HUDEP-2 (cell line): ENCODE measurements around the gene ABHD16A.

Experiments
- DNase-seq, 76 experiments: peaks; one replicate each; lab custom pipeline; 2025; ENCODE audit not compliant: unreplicated experiment in 76 of 76; lab: John Stamatoyannopoulos, UW

Gene ABHD16A

DNA sequence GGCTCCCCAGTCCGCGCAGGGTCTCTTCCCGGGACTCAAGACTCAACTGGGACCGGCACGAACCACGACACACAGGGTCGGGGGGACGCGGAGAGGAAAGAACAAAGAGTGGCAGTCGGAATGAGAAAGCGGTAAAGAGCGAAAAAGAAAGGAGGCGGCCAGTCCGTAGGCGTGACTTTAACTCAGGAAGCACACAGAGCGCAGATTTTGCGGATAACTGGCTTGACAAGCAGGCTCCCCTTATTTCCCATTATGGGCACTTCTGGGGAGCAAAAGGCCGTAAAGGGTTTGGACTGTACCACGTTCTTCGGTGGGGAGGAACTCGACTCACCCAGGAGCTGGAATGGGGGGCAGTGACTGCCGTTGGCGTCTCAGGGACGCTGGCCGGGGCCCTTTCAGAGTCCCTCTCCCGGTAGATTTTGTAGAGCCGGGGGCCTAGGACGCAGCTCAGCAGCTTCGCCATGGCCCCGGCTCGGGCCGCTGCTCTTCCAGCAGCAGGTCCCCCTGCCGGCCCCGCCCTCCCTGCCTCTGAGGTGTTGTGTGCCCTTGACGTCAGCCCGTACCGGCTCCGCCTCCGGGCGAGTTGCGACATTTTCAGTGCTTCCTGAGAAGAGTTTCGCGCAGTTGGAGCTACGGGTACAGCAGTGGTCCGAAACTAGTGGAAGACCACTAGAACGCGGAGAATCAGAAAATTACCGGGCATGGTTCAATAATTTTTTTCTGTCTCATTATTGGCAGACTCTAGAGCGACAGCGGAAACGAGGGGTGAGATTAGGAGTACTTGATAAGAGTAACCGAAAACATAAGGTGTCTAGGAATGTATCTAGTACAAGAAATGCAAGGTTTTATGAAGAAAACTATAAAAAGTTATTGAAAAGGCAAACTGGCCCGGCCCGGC, at the start of gene ABHD16A:
TSS of gene ABHD16A (minus strand) at position 506 of the 898 bp plus-strand sequence. CDS start at position 463, 43 bp downstream.
- peak in 75 of 76 experiments; percentile 89 to 100 (median 99) for DNase-seq

- no peak for DNase-seq
These were observed 49.7 kb upstream of the ABHD16A start for GRCh38 chr6:31752739-31753319.

- no peak for DNase-seq
These were observed 47.4 kb upstream of the ABHD16A start for GRCh38 chr6:31750411-31751022.

GRCh38 chr6:31749301-31750036, 46.3 kb upstream of the ABHD16A start:
- no peak for DNase-seq

GRCh38 chr6:31744422-31744821, 41.3 kb upstream of the ABHD16A start:
- DNase-seq: no peak

GRCh38 chr6:31742894-31743293, 39.8 kb upstream of the ABHD16A start:
- DNase-seq: no peak

GRCh38 chr6:31741815-31742214, 38.7 kb upstream of the ABHD16A start:
- DNase-seq: no peak

DNA sequence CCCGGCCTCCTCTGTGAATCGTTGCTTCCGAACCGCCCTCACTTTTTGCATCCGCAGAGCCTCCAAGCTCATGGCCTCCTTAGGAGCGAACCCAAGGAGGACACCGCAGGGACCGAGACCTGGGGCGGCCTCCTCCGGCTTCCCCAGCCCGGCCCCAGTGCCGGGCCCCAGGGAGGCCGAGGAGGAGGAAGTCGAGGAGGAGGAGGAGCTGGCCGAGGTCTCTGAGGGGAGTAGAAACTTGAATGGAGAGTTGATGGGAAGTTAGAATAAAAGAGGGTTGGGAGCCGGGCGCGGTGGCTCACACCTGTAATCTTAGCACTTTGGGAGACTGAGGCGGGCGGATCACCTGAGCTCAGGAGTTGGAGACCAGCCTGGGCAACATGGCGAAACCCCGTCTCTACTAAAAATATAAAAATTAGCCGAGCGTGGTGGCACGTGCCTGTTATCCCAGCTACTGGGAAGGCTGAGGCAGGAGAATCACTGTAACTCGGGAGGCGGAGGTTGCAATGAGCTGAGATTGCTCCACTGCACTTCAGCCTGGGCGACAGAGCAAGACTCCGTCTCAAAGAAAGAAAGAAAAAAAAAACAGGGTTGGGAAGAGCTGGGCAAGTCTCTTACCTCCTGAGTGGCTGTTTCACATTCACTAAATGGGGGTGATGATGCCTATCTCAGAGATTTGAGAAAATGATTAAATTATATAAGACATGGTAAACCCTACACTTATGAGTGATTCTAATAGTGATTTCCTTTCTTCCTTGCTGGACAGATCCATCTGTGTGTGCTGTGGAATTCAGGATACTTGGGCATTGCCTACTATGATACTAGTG, 37.5 kb upstream of the ABHD16A start:
- peak in 12 of 76 experiments; percentile 26 to 66 (median 47) for DNase-seq

- peak; percentile 84 to 100 (median 99) for DNase-seq
These were observed 36.7 kb upstream of the ABHD16A start, which contains the start of gene MSH5 for GRCh38 chr6:31739639-31740396. MSH5 (plus strand) TSS chr6:31740005; CDS start chr6:31740467, 462 bp downstream.

DNA sequence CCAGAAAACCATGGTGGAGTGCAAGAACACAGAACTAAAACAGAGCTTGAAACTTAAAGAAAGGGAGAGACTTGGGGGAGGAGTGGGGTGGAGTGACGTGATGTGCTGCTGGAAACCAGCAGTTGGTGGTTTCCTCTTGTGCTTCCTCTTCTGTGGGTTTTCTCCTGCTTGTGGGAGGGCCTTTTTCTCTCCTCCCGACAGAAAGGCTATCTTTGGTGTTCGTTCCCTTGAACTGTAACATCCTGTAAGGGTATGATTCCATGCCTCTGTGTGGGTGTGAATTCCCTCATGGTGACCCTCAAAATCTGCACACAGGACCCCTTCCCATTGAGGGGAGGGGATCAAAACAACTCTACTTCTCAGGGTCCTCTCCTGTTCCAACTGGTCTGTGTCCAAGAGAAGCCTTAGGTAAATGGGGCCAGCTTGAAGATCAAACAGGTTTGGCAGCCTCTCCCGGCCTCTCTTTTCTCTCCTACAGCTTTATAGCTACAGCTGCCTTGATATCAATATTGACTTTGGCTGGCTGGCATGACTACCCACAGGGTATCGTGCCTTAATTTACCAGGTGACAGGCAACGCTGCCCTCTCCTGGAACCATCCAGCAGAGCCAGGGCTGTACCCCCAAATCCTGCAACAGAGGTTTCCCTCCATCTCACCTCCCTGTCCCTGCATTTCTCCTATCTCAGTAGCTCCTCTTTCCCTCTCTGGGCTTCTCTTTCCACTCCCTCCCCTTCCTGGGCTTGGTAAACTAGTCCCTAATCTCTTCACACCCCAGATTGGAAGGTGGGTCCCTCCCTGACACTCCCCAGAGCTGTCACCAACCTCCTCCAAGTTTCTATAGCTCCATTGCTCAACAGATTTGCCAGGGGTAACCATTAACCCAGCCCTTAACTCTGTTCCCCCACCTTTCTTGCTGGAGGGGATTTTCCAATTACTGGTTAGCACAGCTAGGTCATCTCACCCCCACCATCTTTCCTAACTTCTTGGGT, 35.2 kb upstream of the ABHD16A start:
- DNase-seq: peak in 71 of 76 experiments; percentile 25 to 89 (median 64)

DNA sequence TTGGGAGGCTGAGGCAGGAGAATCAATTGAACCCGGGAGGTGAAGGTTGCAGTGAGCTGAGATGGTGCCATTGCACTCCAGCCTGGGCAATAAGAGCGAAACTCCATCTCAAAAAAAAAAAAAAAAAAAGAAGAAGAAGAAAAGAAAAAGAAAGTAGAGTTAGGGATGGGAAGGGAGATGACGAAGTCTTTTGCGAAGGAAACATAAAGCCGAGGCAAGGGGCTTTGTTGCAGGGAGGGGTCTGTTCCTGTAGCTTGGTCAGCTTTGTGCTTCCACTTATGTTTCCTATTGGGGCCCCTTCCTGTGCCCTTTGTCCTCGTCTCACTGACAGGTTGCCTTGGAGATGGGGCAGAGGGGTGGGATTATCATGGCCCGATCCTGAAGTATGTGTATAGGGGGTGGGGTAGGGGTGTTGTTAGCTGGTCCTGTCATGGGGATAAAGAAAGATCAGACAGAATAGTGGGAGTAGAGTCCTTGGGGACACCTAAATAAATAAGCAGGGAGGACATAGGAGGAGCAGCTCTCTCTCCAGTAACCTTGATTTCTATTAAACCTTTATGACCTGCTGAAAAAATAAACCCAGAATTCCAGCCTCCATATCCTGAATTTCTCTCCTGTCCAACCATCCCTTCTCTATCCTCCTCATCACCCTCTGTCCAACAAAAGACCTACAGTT, 34.3 kb upstream of the ABHD16A start:
- peak in 4 of 76 experiments; percentile 20 to 41 (median 30) for DNase-seq

DNA sequence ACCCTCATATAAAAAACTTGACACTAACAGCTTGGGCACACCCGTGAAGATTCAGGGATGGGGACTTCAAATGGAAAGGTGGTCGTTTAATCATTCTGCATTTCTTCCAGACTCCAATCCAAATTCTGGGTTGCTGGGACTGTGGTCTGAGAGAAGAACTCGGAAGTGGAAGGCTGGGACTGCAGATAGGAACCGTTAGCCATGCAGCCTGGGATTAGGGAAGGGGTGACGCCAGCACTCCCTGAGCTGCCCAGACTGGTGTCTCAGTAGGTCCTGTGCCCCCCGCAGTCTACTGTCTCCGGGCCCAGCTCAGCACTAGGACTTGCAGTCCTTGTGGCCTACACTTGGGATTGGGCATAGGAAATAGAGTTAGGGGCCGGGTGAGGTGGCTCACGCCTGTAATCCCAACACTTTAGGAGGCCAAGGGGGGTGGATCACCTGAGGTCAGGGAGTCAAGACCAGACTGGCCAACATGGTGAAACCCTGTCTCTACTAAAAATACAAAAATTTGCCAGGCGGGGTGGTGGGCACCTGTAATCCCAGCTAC, 33.7 kb upstream of the ABHD16A start:
- no peak for DNase-seq

DNA sequence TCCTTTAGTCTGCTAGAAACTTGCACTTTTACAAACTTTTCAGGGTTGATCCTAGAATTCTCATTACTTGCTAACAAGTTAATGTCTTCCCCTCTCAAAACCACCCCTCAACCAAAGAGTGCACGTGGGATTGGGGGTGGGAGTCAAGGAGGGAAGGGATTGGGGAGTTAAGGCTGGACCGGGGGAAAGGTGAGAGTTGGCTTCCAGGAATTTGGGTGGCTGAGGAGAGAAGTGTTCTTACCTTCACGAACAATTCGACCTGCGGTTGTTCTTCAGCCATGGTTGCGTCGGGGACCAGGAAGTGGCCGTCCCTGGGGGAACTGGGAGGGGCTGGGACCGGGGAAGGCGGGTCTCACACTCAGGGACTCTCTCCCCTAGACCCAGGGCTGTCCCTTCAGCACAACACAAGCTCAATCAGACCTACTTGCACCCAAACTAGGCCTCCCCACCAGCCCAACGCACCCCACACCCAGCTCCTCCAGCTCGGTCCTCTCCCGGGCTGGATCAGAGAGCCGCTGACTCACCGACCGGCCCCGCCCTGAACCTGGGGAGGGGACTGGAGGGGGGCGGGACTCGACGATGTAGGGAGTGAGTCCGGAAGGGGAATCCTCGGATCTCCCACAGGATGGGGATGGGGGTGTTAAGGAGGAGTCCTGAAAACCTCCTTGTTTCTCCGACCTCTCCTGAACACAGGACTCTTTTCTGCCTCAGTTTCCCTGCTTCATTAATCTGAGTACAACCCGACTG, 33.1 kb upstream of the ABHD16A start, which contains the start of gene CLIC1:
TSS of gene CLIC1 (minus strand) at position 510 of the 747 bp plus-strand sequence. CDS start at position 280, 230 bp downstream.
- peak in 72 of 76 experiments; percentile 31 to 91 (median 74) for DNase-seq

DNA sequence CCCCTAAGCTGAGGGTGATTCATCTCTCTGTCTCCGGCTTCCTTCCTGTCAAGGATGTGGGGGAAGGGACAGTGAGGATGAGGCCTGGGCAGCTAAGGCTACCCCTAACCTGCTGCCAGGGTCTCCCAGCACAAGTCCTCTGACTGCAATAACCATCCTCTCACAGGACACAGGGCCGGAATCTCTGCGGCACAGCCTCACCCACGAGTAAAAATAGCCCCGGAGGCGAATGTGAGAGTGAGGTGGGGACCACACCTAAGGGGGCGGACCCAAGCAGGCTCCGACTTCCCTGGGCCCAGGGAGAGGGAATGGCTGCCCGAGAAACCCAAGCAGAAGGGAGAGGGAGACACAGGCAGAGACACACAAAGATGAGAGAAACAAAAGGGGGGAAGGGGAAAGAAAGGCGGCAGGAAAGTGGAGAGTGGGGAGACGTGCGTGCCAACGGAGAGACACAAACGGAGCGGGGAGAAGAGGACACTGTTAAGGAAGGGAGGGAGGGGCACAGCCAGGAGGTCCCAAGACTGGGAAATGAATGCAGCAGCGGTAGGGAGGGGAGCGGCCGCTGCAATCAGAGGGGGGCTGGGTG, 31.8 kb upstream of the ABHD16A start:
- peak in 40 of 76 experiments; percentile 13 to 71 (median 43) for DNase-seq

- no peak for DNase-seq
These were observed 31.2 kb upstream of the ABHD16A start for GRCh38 chr6:31734247-31734820.
